ELF-1 (cell line): ENCODE results near the gene EMILIN1.

ENCODE experiments used
- DNase-seq: peaks from one replicate; pipeline ENCODE4 v3.0.0-alpha.2; 2016; ENCODE audit warnings: low read depth, low spot score

The EMILIN1 gene

DNA sequence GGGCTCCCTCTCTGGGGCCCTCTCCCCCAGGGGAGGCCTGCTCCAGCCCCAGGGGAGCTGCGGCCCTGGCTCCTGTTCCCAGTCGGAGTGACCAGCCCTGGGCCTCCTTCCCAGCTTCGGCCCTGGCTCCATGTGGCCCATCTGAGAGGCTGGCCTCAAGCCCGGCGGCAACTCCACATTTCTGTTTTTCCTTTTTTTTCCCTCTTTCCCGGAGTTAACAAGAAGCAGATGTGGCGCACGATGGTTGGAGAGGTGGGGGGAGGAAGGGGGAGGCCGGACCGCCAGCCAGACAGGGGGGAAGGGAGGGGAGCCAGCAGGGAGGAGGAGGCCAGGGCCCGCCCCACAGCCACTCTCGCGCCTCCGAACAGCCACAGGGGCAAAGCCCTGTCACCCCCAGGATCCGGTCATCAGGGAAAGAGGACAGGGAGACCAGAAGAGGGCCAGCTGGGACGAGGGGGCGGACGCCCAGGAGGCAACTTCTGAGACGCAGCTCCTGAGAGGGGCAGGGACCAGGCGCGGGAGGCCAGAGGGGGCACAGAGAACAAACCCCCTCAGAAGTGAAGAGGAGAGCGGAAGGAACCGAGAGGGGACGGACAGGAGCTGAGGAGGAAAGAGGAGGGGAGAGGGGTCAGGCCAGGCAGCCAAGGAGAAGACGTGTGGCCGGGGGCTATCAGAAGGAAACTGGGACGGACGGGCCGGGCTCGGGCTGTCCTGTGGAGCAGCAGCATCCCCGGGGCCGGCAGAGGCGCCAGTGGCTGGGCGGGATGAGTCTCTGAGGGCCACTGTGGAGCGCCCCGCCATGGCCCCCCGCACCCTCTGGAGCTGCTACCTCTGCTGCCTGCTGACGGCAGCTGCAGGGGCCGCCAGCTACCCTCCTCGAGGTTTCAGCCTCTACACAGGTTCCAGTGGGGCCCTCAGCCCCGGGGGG lies at the start of gene EMILIN1:
EMILIN1 (plus strand) TSS at position 349 of the 928 bp plus-strand sequence; CDS start at position 800, 451 bp downstream.
- no peak for DNase-seq

DNA sequence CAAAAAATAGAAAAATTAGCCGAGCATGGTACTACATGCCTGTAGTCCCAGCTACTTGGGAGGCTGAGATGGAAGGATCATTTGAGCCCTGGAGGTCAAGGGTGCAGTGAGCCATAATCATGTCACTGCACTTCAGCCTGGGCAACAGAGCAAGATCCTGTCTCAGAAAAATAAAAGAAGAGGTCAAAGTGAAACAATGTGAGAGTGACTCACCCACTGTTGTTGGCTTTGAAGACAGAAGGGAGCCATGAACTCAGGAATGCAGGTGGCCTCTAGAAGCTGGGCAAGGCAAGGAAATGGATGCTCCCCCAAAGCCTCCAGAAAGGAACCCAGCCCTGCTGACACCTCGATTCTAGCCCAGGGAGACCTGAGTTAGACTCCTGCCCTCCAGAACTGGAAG lies 49.4 kb upstream of the EMILIN1 start:
- DNase-seq, result no peak

DNA sequence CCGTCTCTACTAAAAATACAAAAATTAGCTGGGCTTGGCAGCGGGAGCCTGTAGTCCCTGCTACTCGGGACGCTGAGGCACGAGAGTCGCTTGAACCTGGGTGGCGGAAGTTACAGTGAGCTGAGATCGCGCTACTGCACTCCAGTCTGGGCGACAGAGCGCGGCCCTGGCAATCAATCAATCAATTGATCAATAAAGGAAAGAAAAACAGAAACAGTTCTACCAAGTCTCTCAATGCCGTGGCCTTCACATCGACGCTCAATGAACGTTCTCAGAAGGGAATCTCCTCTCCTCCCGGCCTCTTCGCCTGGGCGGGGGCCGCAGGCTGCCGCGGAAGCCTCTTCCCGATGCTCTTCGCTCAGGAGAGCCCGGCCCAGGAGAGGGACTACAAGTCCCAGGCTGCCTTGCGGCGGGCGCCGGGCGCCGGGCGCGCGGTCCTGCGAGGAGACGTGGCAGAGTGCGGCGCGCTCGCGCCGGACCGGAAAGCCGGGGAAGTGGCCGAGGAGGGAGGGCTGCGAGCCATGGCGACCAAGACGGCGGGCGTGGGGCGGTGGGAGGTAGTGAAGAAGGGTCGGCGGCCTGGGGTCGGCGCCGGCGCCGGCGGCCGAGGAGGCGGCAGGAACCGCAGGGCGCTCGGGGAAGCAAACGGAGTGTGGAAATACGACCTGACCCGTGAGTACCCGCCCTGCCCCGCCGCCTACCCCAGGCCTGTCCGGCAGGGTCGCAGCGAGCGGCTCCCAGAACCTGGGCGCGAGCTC lies 45.7 kb upstream of the EMILIN1 start, which contains the start of gene TMEM214:
TMEM214 (plus strand) TSS at position 471 of the 758 bp plus-strand sequence; CDS start at position 522, 51 bp downstream.
- DNase-seq, result peak; percentile 87

DNA sequence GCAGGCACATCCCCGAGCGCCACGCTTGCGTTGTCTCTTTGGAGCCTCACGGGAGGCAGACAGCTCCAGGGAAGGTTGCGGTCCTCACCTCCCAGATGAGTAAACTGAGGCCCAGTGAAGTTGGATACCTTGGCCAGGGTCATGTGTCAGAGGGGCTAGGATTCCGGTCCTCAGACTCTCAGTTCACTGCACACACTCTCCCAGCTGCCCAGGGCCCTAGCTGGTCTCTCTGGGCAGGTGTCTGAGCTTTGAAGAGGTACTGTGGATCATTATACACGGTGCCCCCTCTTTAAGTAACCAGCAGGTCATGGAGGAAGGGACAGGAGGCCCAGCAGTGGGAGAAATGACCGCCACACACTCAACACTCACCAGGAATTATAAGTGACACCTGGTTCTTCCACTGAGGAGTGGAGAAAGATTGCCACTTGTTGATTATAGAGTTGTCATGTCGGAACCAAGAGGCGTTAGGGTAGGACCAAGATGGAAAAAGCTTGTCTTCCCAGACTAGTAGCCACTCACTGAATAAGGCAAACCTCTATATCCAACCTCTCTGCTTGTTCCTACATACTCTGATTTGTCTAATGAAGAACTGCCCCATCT lies 45.1 kb upstream of the EMILIN1 start:
- no peak for DNase-seq

DNA sequence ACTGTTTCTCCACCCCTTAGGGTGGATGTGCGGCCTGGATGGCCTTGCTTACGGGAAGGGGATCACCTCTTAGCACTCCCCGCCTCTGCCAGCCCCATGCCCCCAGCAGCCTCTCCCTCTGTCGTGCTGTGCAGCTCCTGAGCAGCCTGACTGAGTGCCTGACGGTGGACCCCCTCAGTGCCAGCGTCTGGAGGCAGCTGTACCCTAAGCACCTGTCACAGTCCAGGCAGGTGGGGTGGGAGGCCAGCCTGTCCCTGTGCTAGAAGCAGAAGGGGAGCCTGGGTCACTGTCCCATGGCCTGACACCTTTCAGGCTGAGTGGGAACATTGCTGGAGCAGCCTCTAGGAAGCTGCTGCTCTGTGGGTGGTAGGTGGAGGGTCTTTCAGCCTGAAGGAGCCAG lies 40.4 kb upstream of the EMILIN1 start:
- no peak for DNase-seq

DNA sequence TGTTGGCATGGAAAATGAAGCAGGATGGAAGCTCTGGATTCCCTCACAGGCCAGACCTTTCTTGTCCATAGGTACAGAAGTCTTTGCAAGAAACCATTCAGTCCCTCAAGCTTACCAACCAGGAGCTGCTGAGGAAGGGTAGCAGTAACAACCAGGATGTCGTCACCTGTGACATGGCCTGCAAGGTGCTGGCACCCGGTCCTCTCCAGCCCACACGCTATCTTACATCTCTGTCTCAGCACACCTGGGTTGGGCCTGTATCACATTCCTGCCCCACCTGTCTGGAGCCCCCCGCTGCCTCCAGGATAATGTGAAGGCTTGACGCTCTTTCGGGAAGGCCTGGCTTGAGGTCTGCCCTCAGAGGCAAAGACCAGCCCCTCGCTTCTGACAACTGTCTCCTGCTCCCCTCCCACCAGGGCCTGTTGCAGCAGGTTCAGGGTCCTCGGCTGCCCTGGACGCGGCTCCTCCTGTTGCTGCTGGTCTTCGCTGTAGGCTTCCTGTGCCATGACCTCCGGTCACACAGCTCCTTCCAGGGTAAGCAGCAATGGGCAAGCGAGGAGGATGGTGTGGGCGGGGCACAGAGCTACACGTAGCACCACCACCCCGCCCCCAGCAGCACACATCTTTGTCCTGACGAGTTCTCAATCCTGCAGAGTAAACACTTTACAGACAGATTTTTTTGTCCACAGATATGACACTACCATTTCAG lies 39.6 kb upstream of the EMILIN1 start:
- no peak for DNase-seq

DNA sequence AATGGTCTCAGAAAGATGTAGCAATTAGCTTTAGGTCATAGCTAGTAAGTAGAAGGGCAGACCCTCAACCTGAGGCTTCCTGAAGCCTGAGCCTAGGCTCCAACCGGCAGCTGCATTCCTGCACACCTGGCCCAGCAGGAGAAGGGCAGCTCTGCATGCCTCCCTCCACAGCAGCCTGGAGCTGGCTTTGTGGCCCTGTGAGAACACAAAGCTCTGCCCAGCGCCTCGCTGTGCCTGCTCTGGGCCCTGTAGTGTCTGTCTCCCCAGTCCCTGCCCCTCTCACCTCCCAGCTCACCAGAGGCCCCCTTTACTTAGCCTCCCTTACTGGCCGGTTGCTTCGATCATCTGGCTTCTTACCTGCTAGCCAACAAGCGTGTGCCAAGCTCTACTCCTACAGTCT lies 39.0 kb upstream of the EMILIN1 start:
- DNase-seq, result no peak

DNA sequence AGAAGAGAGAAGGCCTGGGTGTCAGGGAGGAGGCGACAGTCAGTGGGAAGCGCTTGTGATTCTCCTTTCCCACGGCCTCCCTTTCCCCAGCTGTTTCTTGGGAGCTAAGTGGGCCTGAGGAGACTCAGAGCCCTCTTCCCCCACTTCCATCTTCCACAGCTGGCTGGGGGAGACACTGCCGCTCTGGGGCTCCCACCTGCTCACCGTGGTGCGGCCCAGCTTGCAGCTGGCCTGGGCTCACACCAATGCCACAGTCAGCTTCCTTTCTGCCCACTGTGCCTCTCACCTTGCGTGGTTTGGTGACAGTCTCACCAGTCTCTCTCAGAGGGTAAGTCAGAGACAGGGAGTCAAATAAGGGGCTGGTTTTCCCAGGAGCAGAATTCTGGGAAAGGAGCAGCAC lies 38.5 kb upstream of the EMILIN1 start:
- no peak for DNase-seq

DNA sequence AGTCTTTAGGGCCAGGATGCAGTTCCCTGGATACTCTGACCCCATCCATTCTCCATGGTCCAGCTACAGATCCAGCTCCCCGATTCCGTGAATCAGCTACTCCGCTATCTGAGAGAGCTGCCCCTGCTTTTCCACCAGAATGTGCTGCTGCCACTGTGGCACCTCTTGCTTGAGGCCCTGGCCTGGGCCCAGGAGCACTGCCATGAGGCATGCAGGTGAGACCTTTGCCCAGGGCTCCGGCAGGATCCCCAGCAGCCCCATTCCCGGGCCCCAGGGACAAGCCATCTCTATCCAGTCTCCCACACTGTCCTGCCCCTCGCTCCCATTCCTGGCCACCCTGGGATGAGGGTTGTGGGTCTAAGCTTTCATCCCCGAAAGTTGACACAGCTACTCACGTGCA lies 38.1 kb upstream of the EMILIN1 start:
- no peak for DNase-seq

DNA sequence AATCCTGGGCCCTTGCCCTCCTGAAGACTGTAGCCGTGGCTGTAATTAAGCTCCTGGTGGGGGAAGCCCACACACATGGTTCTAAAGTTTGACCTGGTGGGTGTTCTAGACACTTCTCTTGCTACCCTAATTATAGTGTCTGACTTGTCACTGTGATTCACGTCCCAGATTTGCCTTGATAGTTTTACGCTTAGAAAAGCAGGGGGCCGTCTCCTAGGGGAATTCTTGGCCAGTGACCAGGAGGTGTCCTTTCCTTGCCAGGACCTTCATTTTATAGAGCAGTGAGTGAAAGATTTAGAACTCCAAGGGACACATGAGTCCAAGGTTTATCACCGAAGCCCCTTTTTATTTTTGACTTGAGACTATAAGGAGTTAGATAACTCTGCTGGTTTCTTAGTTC lies 36.7 kb upstream of the EMILIN1 start:
- no peak for DNase-seq

DNA sequence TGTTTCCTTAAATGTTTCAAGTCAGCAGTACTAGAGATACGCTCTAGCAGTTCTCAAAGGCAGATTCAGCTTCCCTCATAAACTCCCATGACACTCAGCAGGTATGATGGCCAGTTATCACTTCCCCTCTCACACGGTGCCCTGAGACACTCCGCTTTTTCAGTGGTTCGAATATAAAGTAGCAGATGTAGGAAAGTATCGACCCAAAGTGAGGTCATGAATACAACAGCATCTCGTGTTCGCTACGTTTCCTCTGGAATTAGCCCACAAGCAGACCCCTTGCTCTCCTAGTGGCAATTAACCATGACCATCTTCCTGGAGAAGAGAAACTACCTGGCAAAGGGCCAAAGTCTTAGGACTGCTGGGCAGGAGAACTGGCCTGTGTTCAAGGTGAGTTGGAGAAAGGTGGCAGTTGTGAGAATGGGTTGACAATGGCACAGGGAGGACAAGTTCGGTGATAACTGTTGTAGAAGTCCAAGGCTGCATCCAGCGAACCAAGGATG lies 36.2 kb upstream of the EMILIN1 start:
- no peak for DNase-seq

DNA sequence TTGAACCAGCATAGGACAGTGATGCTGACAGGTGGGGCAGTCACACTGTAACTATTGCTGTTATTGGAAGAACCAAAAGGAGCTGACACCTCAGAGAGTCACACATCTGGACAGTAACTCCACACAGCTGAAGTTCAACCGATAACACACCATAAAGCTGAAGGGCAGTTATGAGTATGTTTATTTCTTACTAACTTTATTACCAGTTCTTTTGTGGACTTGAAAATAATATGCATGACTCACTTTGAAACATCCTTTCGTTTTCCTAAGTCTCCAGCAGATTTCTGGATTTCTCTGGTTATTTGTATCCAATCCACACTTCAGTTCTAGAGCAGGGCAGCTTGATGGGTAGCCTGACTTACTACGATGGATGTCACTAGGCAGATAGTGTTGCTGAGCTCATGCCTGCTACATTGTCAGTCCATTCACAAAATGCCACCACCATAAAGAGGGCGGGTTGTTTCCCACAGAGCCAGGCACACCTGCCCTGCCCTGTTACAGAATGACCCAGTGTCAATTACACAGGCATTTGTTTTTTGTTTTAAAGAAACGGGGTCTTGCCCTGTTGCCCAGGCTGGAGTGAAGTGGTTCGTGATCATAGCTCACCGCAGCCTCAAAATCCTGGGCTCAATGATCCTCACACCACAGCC lies 35.3 kb upstream of the EMILIN1 start:
- no peak for DNase-seq

DNA sequence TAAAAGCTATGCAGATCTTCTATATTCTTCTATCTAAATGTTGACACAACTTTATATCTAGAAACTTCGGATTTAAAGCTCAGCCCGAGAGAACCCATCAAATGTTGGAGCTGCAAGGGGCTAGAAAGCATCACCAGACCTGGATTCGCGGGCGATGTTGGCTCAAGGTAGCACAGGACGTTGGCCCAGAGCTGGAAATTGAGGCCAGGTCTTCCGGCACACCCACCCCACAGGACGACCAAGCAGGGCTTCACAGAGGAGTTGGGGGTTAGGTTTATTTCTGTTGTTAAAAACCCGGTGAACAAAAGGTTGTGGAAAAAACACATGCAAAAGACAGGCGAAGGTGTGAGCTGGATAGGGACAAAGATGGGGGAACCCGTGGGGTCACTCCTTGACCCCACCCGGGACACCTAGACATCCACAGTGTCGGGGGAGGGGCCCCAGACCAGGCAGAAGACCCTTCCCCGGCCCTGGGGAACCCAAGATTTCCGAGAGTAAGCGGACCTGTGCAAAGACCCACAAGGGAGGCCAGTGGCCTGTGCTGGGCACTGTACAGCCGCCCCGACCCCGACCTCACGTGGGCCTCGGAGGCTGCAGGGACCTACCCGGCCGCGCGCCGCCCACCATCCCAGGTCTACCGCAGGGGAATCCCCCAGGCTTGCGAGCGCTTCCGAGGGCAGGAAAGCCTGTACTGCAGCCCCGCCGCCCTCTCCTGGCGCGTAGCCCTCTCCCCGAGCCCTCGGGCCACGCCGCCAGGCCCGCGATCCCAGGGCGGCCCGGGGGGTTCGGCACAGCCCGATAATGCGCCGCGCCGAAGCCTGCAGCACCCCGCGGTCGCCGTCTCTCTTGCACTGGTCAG lies 28.8 kb upstream of the EMILIN1 start:
- DNase-seq, result no peak

DNA sequence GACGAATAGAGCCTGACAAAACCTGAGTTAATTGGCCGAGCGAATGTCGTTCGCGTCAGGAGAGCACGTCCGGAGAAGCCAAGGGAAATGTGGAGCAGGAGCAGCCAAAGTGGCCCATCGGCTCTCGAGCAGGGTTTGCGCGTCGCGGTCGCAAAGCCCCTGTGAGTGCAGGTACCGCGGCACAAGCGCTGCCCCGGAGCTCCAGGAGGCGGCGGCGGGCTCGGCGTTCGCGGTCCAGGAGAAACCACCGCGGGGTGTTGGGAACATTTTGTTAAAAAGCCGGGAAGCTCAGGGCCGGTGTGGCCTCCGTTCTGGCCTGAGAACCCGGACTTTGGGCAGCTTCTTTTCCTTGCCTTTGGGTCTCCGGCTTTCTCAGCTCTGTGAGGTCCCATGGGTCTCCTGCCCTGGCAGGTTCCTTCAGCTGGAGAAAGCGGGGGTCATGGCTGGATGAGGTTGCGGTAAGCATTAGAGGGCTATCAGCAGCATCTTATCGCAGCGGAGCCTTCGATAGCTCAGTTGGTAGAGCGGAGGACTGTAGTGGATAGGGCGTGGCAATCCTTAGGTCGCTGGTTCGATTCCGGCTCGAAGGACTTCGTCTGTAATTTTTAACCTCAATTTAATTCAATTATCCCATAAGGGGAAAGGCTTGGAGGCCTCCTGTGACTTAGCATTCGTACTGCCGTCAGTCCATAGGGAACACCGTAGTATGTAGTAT lies 28.0 kb upstream of the EMILIN1 start:
- peak; percentile 98 for DNase-seq

DNA sequence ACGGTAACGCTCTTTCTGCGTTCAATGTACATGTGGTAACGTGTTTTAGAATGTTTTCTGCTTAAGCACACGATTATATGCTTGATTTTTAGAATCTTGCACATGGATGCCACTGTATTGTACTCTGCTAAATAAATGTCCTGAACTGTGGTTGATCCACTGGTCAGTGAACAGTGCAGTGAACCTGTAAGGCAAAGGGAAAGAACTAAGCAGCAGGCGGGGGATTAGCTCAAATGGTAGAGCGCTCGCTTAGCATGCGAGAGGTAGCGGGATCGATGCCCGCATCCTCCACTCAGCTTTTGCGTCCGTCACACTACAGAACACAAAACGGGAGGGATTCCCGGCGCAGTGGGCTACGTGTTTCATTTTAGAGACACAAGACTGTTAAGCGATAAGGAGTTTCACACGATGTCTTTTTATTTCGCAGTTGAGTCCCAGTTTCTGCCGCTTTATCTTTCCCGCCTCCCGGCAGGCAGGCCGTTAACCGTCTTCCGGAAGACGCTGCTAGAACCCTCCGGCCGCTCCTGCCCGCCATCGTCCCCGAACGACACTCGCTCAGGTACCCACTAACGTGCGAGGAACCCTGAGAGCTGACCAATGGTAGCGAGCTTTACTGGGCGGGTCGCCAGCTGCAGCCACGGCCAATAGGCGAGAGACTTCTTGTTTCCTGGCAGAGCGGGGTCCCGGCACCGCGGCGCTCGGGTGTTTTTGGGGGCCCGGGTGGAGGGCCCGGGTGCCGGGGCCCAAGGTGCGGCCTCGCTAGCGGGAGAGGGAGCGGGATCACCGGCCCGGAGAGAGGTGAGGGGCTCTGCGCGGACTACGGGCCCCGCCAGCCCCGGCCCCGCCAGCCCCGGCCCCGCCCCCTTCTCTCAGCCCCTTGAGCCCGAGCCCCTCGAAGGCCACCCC lies 27.2 kb upstream of the EMILIN1 start, which contains the start of gene AGBL5:
AGBL5 (plus strand) TSS at position 673 of the 906 bp plus-strand sequence. CDS start 1,291 bp downstream, outside the sequence.
- DNase-seq, result peak; percentile 97

DNA sequence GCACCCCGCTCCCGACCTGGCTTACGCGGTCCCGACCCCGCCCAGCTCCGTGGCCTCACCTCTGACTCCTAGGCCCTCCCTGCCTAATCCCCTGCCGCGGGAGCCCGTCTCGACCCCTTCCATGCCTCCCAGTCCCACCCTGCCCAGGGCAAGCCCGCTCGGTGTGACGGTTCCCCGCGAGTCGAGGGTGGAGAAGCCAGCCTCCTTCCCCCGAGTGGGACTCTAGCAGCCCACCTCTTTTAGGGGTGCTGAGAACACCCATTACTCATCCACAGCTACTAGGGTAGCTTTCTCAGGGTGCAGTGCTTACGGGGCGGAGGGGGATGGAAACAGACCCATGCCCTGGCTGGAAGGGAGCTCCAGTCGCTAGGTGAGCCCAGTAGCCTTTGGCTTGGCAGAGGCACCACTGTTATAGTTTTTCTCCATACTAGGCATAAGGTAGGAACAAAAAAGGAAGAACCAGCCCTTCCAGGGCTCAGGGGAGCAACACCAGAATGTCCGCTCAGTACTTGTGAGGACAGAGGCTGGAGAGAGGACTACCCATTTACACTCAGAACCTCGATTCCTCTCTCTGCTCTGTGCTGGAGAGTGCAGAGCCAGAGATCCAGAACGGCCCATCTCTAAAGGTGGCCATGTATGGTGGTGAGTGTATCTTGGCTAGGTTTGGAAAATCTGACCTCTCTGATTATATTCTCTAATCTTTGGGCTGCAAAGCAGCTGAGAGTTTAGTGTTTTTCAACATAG lies 26.3 kb upstream of the EMILIN1 start:
- DNase-seq, result peak; percentile 29

DNA sequence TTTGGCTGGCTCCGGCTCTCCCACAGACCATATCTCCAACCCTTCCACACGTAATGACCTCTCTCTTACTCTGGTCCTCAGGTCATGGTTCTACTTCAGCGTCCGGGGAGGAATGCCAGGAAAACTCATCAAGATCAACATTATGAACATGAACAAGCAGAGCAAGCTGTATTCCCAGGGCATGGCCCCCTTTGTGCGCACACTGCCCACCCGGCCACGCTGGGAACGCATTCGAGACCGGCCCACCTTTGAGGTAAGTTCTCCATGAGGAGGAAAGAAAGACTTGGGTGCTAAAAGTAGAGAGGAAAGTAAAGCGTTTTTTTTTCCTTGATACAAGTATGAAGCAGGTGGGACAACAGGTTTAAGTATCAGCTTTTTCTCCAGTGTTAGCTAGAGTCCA lies 25.1 kb upstream of the EMILIN1 start:
- no peak for DNase-seq
